ENCODE data around the gene FAM107B. TPM values are rescaled to one million over a fixed set of nuclear protein-coding genes. Genes with fewer than 3 reads are reported as not detected.

Gene FAM107B
- total and polyA plus RNA-seq, 2 of the 8 experiments (the other 6 are each of a cell fraction or from before 2014, with no cell fraction given), result 7.5 to 28.1 TPM

GRCh38 chr10:14507176-14507575, 267.5 kb downstream of the FAM107B start (continued):
- TF ChIP-seq GTF2F1 (IDR thresholded peaks at IDR 0.05; ENCODE audit: borderline replicate concordance, low read depth, low read length) (no peak), CEBPB (IDR thresholded peaks at IDR 0.05; ENCODE audit: low read depth, low read length) (no peak), GABPA (IDR thresholded peaks at IDR 0.05; ENCODE audit: borderline replicate concordance, insufficient read depth, low read length) (no peak), CTBP2 (IDR thresholded peaks at IDR 0.05; ENCODE audit: borderline replicate concordance, insufficient read depth, insufficient read length, low read length) (no peak), SIX5 (IDR thresholded peaks at IDR 0.05; ENCODE audit: low read depth, low read length) (no peak)

All from H1 (cell line).